Measurements from ENCODE around the gene KMT5B. TPM values are rescaled to one million over a fixed set of nuclear protein-coding genes. Genes with fewer than 3 reads are reported as not detected.

The KMT5B gene
- total and polyA plus RNA-seq, 2 of the 4 experiments (the other 2 are of a cell fraction) = 11.2 to 13.4 TPM

DNA sequence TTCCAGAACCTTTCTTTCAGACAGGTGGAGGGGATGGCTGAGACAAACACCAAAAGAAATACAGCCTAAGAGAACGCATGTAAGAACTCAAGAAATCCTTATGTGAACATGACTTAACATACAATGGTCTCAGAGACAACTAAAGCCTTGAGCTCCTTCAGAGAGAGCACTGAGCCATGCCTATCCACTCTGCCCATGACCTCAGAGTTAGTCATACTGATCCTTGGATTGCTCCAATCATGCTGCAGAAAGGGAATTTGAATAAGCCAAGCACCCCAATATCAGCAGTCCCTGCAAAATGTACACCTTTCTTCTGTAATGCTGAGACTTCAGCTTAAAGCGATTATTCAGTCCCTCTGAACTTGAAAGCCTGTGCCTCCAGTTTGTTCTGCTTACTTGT, 48.7 kb downstream of the KMT5B start:
- POLR2A ChIA-PET (ENCODE audit: unreplicated experiment) = no interaction called here

More for the DNA sequence above, 48.7 kb downstream of the KMT5B start:
- Histone ChIP-seq H3K9me3 (ENCODE audit: control insufficient read depth, insufficient read depth, low read length) (no peaks in the 10 kb centered on the region), H3K14ac (replicated peaks; ENCODE audit: low read depth, low read length) (no peak overlapping the region), H4K8ac (ENCODE audit: low read depth in 2 of 2, low read length in 2 of 2) (no peak overlapping the region), H2BK5ac (ENCODE audit: low read depth, low read length, poor library complexity, severe bottlenecking) (no peak overlapping the region), H3K4me1 (ENCODE audit: control insufficient read depth, insufficient read depth, low read length) (no peaks in the 10 kb centered on the region), H4K91ac (ENCODE audit: insufficient read depth, low read depth, low read length) (no peak overlapping the region), H3K4ac (ENCODE audit: low read depth, low read length) (no peak overlapping the region), H3K18ac (ENCODE audit: low read depth, low read length) (no peak overlapping the region), H2BK20ac (ENCODE audit: low read depth, low read length) (no peak overlapping the region), H2BK15ac (ENCODE audit: low read depth, low read length) (no peak overlapping the region), H3K27ac (ENCODE audit: insufficient read depth, low read length) (no peak overlapping the region), H3K4me3 (ENCODE audit: insufficient read depth, low read depth, low read length) (no peak overlapping the region), H4K20me1 (ENCODE audit: insufficient read depth, low read length) (peaks cover 6% of the 10 kb centered on the region; the same call in 1 of the 2 replicates), H2AFZ (replicated peaks; ENCODE audit: low read length, poor library complexity) (no peak overlapping the region), H3K23ac (ENCODE audit: low read depth, low read length) (no peak overlapping the region), H4K5ac (ENCODE audit: low read depth, low read length) (no peak overlapping the region), H3K79me1 (ENCODE audit: low read depth in 1 of 2, low read length in 2 of 2) (peaks cover 0 to 12% of the 10 kb centered on the region in 2 experiments; a peak in 1 of 4 replicates), H3K9ac (ENCODE audit: low read depth, low read length) (no peak overlapping the region), H3K9me1 (ENCODE audit: insufficient read depth, low read length) (peaks cover 33% of the 10 kb centered on the region), H3K4me2 (ENCODE audit: low read depth, low read length) (no peak overlapping the region), H3K56ac (ENCODE audit: extremely low read depth, insufficient read depth, low read length) (no peak overlapping the region), H3K27me3 (ENCODE audit: control insufficient read depth, insufficient read depth, low read length) (no peaks in the 10 kb centered on the region), H2AK5ac (ENCODE audit: low read depth, low read length) (no peak overlapping the region), H2BK120ac (ENCODE audit: low read depth, low read length) (no peak overlapping the region), H3K36me3 (ENCODE audit: control insufficient read depth, insufficient read depth, low read length) (peaks cover 39% of the 10 kb centered on the region), H2AK9ac (replicated peaks; ENCODE audit: low read depth, low read length, poor library complexity) (no peak overlapping the region)
- intact Hi-C loops (cut with micrococcal nuclease) = no loop called here
- CTCF ChIA-PET = no interaction called here
- in situ Hi-C loops (cut with MboI; ENCODE audit: low sequenced_read_pairs) = no loop called here
- TF ChIP-seq CEBPB (IDR thresholded peaks at IDR 0.05; ENCODE audit: low read depth, low read length) = peak; percentile 7; the same call in 1 of the 2 replicates
- no peak for TF ChIP-seq SMC3 (IDR thresholded peaks at IDR 0.05; ENCODE audit: low read depth, low read length)
- dilution Hi-C loops (cut with HindIII; ENCODE audit: low sequenced_read_pairs, unreplicated experiment) = no loop called here
- WGBS, 2 experiments (ENCODE audit: extremely low coverage in 2 of 2, insufficient read length in 1 of 2) = no CpG with 5 or more reads among the region's 2 CpGs
- ATAC-seq (ENCODE audit: low read depth) (peak; percentile 92), DNase-seq (peak; percentile 66)
- BruUV-seq (replicated peaks) = no TSS peak

All from IMR-90 (cell line).